ENCODE data around the gene FBLN1.

- TF ChIP-seq POLR2A (IDR thresholded peaks at IDR 0.05; ENCODE audit: low read length): no peak
- no peak for TF ChIP-seq GATA1 (IDR thresholded peaks at IDR 0.05; ENCODE audit: low read depth, low read length)
These were observed 98.4 kb downstream of the FBLN1 start for GRCh38 chr22:45600790-45601730.
